Stimulated activated naive CD8-positive, alpha-beta T cell treated with anti-CD3 and anti-CD28 coated beads, Interleukin-15, Interleukin-2, amounts not matched to agents 100 U/mL and 50 U/mL, for 24 hours (primary cell): ENCODE data around the gene FLYWCH2.
"Not testable (repeated sequence)": the region's sequence is repeated elsewhere in the genome, so short reads cannot be mapped to it uniquely, and the experiment has no call there.

Source experiments
- ATAC-seq: fragments of 150-1000 bp; cut with Tn5 transposase; one replicate; pipeline ENCODE4 v1.10.0; 2021
- DNase-seq: peaks from one replicate; pipeline ENCODE4 v3.0.0; 2021

The FLYWCH2 gene

GRCh38 chr16:2912330-2913199, 29.6 kb downstream of the FLYWCH2 start:
- ATAC-seq (peak; percentile 6), DNase-seq (peak; percentile 52)

DNA sequence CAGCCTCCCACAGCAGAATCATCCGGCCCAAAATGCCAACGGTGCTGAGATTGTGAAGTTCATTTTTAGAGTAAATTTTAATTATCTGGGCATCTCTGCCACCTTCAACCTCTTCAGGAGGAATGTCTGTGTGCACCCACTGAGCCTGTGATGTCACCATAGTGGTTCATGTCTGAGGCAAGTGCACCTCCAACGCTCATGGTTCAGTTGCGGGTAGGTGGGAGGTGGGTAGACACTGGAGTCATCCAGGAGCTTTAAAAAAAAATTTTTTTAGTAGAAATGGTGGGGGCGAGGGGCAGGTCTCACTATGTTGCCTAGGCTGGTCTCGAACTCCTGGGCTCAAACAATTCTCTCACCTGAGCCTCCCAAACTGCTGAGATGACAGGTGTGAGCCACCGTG, 30.6 kb downstream of the FLYWCH2 start:
- DNase-seq = no peak

GRCh38 chr16:2914233-2914632, 31.2 kb downstream of the FLYWCH2 start:
- no peak for ATAC-seq
- no peak for DNase-seq

More for the DNA sequence above, 30.6 kb downstream of the FLYWCH2 start:
- no peak for ATAC-seq

GRCh38 chr16:2915196-2915929, 32.3 kb downstream of the FLYWCH2 start:
- ATAC-seq = no peak
- no peak for DNase-seq

- ATAC-seq = no peak
- DNase-seq = peak; percentile 59
These were observed 36.7 kb downstream of the FLYWCH2 start for GRCh38 chr16:2919511-2920255.

- ATAC-seq (no peak), DNase-seq (no peak)
These were observed 40.5 kb downstream of the FLYWCH2 start for GRCh38 chr16:2923481-2923880.

- no peak for DNase-seq
- no peak for ATAC-seq
These were observed 42.1 kb downstream of the FLYWCH2 start for GRCh38 chr16:2924901-2925755.

- ATAC-seq (no peak), DNase-seq (no peak)
These were observed 43.1 kb downstream of the FLYWCH2 start for GRCh38 chr16:2925951-2926649.

DNA sequence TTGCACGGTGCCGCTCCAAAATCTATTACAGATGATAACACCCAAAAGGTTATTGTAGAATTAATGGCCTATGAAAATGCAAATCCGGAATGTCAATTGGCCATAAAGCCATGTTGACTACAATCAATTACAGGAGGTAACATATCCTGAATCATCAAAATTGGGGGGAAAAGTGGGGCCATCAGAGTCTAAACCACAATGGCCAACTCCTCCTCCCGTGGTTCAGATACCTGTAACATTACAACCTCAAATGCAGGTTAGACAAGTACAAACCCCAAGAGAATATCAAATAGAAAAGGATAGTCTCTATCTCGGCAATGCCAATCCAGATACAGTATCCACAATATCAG, 43.6 kb downstream of the FLYWCH2 start:
- DNase-seq = no peak
- ATAC-seq = no peak

- ATAC-seq = peak; percentile 98
These were observed 44.1 kb downstream of the FLYWCH2 start for GRCh38 chr16:2927010-2927646.

DNA sequence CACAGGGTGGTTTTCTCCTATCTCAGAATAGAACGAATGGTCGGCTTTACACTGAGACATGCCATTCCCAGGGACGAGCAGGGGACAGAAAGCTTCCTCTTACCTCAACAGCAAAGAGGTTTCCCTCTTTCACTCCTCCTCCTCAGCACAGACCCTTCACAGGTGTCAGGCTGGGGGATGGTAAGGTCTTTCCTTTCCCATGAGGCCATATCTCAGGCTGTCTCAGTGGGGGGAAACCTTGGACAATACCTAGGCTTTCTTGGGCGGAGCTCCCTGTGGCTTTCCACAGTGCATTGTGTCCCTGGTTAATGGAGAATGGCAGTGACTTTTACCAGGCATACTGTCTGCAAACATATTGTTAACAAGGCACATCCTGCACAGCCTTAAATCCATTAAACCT, 45.1 kb downstream of the FLYWCH2 start:
- not testable (repeated sequence) for DNase-seq, ATAC-seq

More at GRCh38 chr16:2927010-2927646, 44.1 kb downstream of the FLYWCH2 start:
- peak; percentile 88 for DNase-seq

- DNase-seq (no peak), ATAC-seq (no peak)
These were observed 45.8 kb downstream of the FLYWCH2 start for GRCh38 chr16:2928796-2929195.

DNA sequence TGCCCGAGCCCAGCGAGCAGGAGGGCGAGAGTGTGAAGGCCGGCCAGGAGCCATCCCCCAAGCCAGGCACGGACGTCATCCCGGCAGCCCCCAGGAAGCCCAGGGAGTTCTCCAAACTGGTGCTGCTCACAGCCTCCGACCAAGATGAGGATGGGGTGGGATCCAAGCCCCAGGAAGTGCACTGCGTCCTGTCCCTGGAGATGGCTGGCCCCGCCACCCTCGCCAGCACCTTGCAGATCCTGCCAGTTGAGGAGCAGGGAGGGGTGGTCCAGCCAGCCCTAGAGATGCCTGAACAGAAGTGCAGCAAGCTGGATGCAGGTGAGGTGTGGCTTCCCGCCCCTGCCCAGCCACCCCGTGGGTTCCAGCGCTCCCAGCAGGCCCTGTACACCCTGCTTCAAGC, 46.7 kb downstream of the FLYWCH2 start:
- ATAC-seq = no peak
- no peak for DNase-seq

- ATAC-seq = no peak
- DNase-seq = no peak
These were observed 47.2 kb downstream of the FLYWCH2 start for GRCh38 chr16:2930236-2930635.

- not testable (repeated sequence) for DNase-seq, ATAC-seq
These were observed 48.4 kb downstream of the FLYWCH2 start for GRCh38 chr16:2931231-2931914.

DNA sequence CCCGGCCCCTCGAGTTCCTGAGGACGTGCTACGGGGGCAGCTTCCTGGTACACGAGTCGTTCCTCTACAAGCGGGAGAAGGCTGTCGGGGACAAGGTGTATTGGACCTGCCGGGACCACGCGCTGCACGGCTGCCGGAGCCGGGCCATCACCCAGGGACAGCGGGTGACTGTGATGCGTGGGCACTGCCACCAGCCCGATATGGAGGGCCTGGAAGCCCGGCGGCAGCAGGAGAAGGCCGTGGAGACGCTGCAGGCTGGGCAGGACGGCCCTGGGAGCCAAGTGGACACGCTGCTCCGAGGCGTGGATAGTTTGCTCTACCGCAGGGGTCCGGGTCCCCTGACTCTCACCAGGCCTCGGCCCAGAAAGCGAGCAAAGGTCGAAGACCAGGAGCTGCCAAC, 50.1 kb downstream of the FLYWCH2 start:
- DNase-seq = no peak
- peak; percentile 6 for ATAC-seq

DNA sequence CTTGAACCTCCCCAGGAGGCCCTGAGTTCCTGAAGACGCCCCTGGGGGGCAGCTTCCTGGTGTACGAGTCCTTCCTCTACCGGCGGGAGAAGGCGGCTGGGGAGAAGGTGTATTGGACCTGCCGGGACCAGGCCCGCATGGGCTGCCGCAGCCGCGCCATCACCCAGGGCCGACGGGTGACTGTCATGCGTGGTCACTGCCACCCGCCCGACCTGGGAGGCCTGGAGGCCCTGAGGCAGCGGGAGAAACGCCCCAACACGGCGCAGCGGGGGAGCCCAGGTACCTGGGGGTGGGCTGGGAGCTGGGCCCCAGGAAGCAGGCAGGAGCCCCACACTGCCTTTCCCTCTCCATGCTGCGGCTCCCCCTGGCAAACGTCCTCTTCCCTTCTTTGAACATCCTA, 50.7 kb downstream of the FLYWCH2 start:
- no peak for ATAC-seq

GRCh38 chr16:2934450-2934849, 51.4 kb downstream of the FLYWCH2 start:
- ATAC-seq = no peak

More for the DNA sequence above, 50.7 kb downstream of the FLYWCH2 start:
- no peak for DNase-seq

GRCh38 chr16:2936436-2937011, 53.5 kb downstream of the FLYWCH2 start:
- ATAC-seq = no peak
- no peak for DNase-seq

More at GRCh38 chr16:2934450-2934849, 51.4 kb downstream of the FLYWCH2 start:
- no peak for DNase-seq
